ENCODE results near the gene ANK3. TPM values are rescaled to one million over a fixed set of nuclear protein-coding genes. Genes with fewer than 3 reads are reported as not detected.

The ANK3 gene
- total RNA-seq, 2 donors from 2014 or later, result 41.0 to 113 TPM

GRCh38 chr10:60209874-60210570 lies 179.7 kb downstream of the ANK3 start:
- H3K4me1 ChIP-seq, result no peaks in the 10 kb centered on the region

DNA sequence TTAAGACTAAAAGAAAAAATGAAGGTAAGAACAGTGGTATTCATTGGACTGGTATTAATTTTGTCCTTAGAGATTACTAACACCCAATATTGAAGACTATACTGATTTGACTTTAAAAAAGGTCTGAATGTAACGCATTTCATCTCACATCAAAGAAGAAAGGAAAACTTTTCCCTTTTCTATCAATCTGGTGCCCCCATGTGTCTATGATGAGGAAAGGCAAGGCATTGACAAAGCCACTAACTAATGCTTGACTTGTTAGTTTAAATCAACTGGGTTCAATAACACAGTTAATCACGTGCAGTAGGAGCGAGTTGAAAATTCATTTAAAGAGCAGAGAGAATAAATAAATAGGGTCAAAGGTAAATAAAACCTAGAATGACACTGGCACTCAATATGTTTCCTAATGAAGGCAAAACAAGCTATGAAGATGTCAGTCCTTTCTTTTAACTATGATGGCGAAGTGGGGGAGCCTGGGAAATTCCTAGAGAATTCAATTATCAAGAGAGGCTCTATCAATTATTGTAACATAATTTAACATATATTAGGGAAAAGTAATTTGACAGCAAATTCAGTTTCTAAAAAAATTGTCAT lies 180.9 kb downstream of the ANK3 start:
- Histone ChIP-seq H3K27ac (no peak overlapping the region), H3K4me1 (no peaks in the 10 kb centered on the region), H3K9me3 (no peaks in the 10 kb centered on the region), H3K4me3 (no peak overlapping the region), H3K27me3 (no peaks in the 10 kb centered on the region), H3K36me3 (replicated peaks in 1 of 2; ENCODE audit: insufficient read depth in 1 of 2, low read depth in 2 of 2) (no peaks in the 10 kb centered on the region)
- WGBS, 2 donors, result 33 to 37% methylated on average over 4 of the region's 4 CpGs
- no peak for DNase-seq
- TF ChIP-seq, protein P1, sequence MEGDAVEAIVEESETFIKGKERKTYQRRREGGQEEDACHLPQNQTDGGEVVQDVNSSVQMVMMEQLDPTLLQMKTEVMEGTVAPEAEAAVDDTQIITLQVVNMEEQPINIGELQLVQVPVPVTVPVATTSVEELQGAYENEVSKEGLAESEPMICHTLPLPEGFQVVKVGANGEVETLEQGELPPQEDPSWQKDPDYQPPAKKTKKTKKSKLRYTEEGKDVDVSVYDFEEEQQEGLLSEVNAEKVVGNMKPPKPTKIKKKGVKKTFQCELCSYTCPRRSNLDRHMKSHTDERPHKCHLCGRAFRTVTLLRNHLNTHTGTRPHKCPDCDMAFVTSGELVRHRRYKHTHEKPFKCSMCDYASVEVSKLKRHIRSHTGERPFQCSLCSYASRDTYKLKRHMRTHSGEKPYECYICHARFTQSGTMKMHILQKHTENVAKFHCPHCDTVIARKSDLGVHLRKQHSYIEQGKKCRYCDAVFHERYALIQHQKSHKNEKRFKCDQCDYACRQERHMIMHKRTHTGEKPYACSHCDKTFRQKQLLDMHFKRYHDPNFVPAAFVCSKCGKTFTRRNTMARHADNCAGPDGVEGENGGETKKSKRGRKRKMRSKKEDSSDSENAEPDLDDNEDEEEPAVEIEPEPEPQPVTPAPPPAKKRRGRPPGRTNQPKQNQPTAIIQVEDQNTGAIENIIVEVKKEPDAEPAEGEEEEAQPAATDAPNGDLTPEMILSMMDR (IDR thresholded peaks at IDR 0.05), result peak; percentile 37 to 80 (median 66)
- no peak for TF ChIP-seq POLR2A (IDR thresholded peaks at IDR 0.05)
- intact Hi-C loops (cut with DNase I), result no loop called here
- ATAC-seq, result peak; percentile 42

More at GRCh38 chr10:60209874-60210570, 179.7 kb downstream of the ANK3 start:
- TF ChIP-seq POLR2A (IDR thresholded peaks at IDR 0.05), result no peak
- Histone ChIP-seq H3K27me3 (no peaks in the 10 kb centered on the region), H3K9me3 (no peaks in the 10 kb centered on the region), H3K27ac (no peak overlapping the region), H3K36me3 (replicated peaks in 1 of 2; ENCODE audit: insufficient read depth in 1 of 2, low read depth in 2 of 2) (no peaks in the 10 kb centered on the region), H3K4me3 (no peak overlapping the region)
- DNase-seq (no peak), ATAC-seq (no peak)
- intact Hi-C loops (cut with DNase I), result no loop called here
- 70 to 72% methylated on average over 7 of the region's 7 CpGs for WGBS, 2 donors

DNA sequence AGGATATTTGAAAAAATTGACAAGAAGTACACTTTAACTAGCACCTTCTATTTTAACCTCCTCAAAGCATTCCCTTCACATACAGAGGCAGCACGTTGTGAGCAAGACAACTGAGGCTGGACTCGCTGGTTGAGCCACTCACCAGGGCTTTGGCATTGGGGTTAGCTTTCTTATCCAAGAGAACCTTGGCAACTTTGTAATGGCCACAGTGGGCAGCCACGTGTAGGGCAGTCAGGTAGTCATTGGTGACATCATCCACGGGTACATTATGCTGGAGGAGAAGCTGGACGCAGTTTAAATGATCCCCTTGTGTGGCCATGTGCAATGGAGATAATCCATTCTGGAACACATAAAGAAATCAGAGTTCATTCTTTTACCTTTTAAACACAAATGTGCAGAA lies 181.8 kb downstream of the ANK3 start:
- TF ChIP-seq, protein P1 (IDR thresholded peaks at IDR 0.05), result no peak
- TF ChIP-seq POLR2A (IDR thresholded peaks at IDR 0.05), result no peak
- Histone ChIP-seq H3K9me3 (no peaks in the 10 kb centered on the region), H3K27ac (no peak overlapping the region), H3K4me3 (no peak overlapping the region), H3K27me3 (no peaks in the 10 kb centered on the region), H3K4me1 (no peaks in the 10 kb centered on the region), H3K36me3 (replicated peaks in 1 of 2; ENCODE audit: insufficient read depth in 1 of 2, low read depth in 2 of 2) (no peaks in the 10 kb centered on the region)
- ATAC-seq, result no peak
- 82 to 89% methylated on average over 5 of the region's 5 CpGs for WGBS, 2 donors
- DNase-seq, result no peak
- intact Hi-C loops (cut with DNase I), result no loop called here

- intact Hi-C loops (cut with DNase I), result no loop called here
- Histone ChIP-seq H3K4me1 (no peaks in the 10 kb centered on the region), H3K36me3 (replicated peaks in 1 of 2; ENCODE audit: insufficient read depth in 1 of 2, low read depth in 2 of 2) (no peaks in the 10 kb centered on the region), H3K27ac (no peak overlapping the region), H3K4me3 (no peak overlapping the region), H3K9me3 (no peaks in the 10 kb centered on the region), H3K27me3 (no peaks in the 10 kb centered on the region)
- WGBS, 2 donors, result 48 to 50% methylated on average over 4 of the region's 4 CpGs
- no peak for TF ChIP-seq POLR2A (IDR thresholded peaks at IDR 0.05)
- TF ChIP-seq, protein P1 (IDR thresholded peaks at IDR 0.05), result no peak
- DNase-seq, result no peak
- ATAC-seq, result no peak
Observed at GRCh38 chr10:60206735-60207134, 182.9 kb downstream of the ANK3 start.

DNA sequence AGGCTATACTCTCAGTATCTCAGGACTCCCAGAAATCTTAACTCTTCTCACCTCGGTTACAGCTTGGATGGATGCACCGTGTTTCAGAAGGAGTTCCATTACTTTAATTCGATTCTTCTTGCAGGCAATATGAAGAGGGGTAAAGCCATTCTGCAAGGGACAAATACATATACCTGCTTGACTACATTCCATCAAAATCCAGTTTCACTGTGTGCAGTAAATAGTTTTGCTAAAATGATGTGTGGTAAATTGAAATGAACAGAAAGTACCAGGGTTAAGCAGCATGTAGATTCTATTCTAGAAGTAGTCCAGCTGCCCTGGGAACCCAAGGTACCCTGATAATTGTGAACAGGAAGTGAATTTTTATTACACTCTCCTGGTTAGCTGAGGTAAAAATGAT lies 183.9 kb downstream of the ANK3 start:
- H3K27ac ChIP-seq, result no peak overlapping the region
- no peak overlapping the region for H3K4me3 ChIP-seq
- H3K9me3 ChIP-seq, result no peaks in the 10 kb centered on the region
- peaks cover 1% of the 10 kb centered on the region for H3K4me1 ChIP-seq
- DNase-seq (no peak), ATAC-seq (no peak)
- 73 to 76% methylated on average over 3 of the region's 3 CpGs for WGBS, 2 donors
- no peak for TF ChIP-seq POLR2A (IDR thresholded peaks at IDR 0.05)
- TF ChIP-seq, protein P1 (IDR thresholded peaks at IDR 0.05), result no peak
- H3K27me3 ChIP-seq, result no peaks in the 10 kb centered on the region
- H3K36me3 ChIP-seq (replicated peaks in 1 of 2; ENCODE audit: insufficient read depth in 1 of 2, low read depth in 2 of 2), result no peaks in the 10 kb centered on the region
- intact Hi-C loops (cut with DNase I), result no loop called here
